ENCODE results near the gene AJUBA.
A peak's percentile ranks its signal among the peaks of the same experiment; 100 is the strongest.

AJUBA gene

DNA sequence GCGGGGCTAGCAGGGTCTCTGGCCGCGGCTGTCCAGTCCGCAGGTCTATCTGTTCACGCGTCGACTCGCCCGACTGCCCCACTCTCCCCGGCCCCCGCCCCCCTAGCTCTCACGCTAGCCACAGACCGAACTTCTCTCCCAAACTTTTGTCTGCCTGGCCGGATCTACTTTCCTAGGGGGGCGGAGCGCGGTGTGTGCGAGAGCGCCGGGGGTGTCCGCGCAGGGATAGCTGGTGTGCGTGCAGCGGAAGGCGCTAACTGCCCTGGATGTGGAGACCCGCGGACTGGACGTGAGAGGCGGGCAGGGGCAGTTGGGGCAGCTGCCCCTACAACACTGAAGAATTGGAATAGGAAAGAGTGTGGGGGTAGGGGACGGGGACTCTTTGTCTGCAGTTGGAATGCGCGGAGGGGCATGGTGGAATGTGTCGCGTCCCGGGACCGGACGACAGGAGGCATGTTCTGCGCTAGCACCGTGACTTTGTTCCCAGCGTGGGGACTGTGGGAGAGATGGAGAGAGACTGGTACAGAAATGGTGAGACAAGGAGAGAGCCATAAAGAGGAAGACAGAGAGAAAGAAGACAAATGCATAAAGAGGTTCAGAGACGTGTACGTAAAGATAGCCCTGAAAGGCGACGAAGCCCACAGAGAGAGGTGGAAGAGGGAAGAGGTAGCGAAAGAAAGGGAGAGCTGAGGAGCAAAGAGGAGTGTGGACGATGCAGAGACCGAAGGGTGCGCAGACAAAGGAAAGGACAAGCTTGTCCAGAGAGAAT, at the start of gene AJUBA:
TSS of gene AJUBA (minus strand) at position 75 of the 769 bp plus-strand sequence. CDS start 285 bp downstream, outside the sequence.
- H3K9ac ChIP-seq (ENCODE audit: low read length): peak within 1 kb of the TSS; percentile 71
- peak within 1 kb of the TSS; percentile 75 for H3K4me3 ChIP-seq (ENCODE audit: low read length)
- peaks cover 12% of the 10 kb centered on the region for H3K36me3 ChIP-seq (ENCODE audit: control insufficient read depth, low read depth, low read length)
- peaks cover 4% of the 10 kb centered on the region for H3K27me3 ChIP-seq (ENCODE audit: control insufficient read depth, insufficient read depth, low read length)
- peaks cover 26% of the 10 kb centered on the region for H3K4me1 ChIP-seq (ENCODE audit: control insufficient read depth, low read depth, low read length)
- no peak within 1 kb of the TSS for H3K27ac ChIP-seq (ENCODE audit: low read length)
- H3K9me3 ChIP-seq (ENCODE audit: control insufficient read depth, low read depth, low read length): no peaks in the 10 kb centered on the region

- no peaks in the 10 kb centered on the region for H3K9me3 ChIP-seq (ENCODE audit: control insufficient read depth, low read depth, low read length)
- H3K36me3 ChIP-seq (ENCODE audit: control insufficient read depth, low read depth, low read length): peaks cover 49% of the 10 kb centered on the region
- H3K4me1 ChIP-seq (ENCODE audit: control insufficient read depth, low read depth, low read length): peaks cover 8% of the 10 kb centered on the region
- H3K27ac ChIP-seq (ENCODE audit: low read length): no peak overlapping the region
- no peak overlapping the region for H3K4me3 ChIP-seq (ENCODE audit: low read length)
- H3K9ac ChIP-seq (ENCODE audit: low read length): no peak overlapping the region
- no peaks in the 10 kb centered on the region for H3K27me3 ChIP-seq (ENCODE audit: control insufficient read depth, insufficient read depth, low read length)
Observed at GRCh38 chr14:23030936-23031335, 48.6 kb upstream of the AJUBA start.

- Histone ChIP-seq H3K4me3 (ENCODE audit: low read length) (no peak overlapping the region), H3K9me3 (ENCODE audit: control insufficient read depth, low read depth, low read length) (no peaks in the 10 kb centered on the region), H3K4me1 (ENCODE audit: control insufficient read depth, low read depth, low read length) (peaks cover 5% of the 10 kb centered on the region), H3K27ac (ENCODE audit: low read length) (no peak overlapping the region), H3K27me3 (ENCODE audit: control insufficient read depth, insufficient read depth, low read length) (no peaks in the 10 kb centered on the region), H3K9ac (ENCODE audit: low read length) (no peak overlapping the region), H3K36me3 (ENCODE audit: control insufficient read depth, low read depth, low read length) (peaks cover 62% of the 10 kb centered on the region)
Observed at GRCh38 chr14:23028799-23029198, 46.4 kb upstream of the AJUBA start.

DNA sequence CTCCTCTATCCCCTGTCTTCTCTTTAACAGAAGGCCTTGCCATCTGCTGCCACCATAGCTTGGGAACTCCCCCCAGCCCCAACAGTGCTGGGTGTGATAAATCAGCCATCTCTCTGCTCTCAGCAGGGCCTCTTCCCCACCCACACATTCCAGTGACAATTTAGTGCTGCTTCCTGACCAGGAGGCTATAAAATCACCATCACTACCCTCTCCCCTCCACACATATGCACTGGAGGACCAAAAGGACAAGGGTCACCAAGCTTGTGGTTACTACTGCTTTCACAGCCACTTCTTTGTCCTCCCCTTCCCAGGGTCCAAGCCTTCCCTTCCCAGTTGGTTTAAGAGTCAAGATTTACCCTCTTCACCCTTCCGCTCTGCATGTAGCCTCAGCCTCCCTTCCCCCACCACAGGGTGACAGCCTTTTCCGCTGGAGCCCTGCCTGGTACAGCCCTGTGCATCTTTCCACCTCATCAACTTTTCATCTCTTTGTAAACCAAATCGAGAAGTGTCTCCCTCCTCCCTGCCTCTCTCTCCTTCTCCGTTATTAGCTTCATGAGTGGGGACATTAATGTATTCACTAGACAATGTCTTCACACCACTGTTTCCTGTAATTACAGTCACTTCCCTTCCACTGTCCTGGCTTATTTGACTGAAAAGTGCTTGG, 42.9 kb upstream of the AJUBA start:
- Histone ChIP-seq H3K9me3 (ENCODE audit: control insufficient read depth, low read depth, low read length) (no peaks in the 10 kb centered on the region), H3K27ac (ENCODE audit: low read length) (no peak overlapping the region), H3K36me3 (ENCODE audit: control insufficient read depth, low read depth, low read length) (peaks cover 38% of the 10 kb centered on the region), H3K4me1 (ENCODE audit: control insufficient read depth, low read depth, low read length) (no peaks in the 10 kb centered on the region), H3K27me3 (ENCODE audit: control insufficient read depth, insufficient read depth, low read length) (no peaks in the 10 kb centered on the region), H3K9ac (ENCODE audit: low read length) (no peak overlapping the region), H3K4me3 (ENCODE audit: low read length) (no peak overlapping the region)

- Histone ChIP-seq H3K27me3 (ENCODE audit: control insufficient read depth, insufficient read depth, low read length) (no peaks in the 10 kb centered on the region), H3K27ac (ENCODE audit: low read length) (no peak overlapping the region), H3K36me3 (ENCODE audit: control insufficient read depth, low read depth, low read length) (peaks cover 38% of the 10 kb centered on the region), H3K9ac (ENCODE audit: low read length) (no peak overlapping the region), H3K4me3 (ENCODE audit: low read length) (no peak overlapping the region), H3K9me3 (ENCODE audit: control insufficient read depth, low read depth, low read length) (no peaks in the 10 kb centered on the region), H3K4me1 (ENCODE audit: control insufficient read depth, low read depth, low read length) (no peaks in the 10 kb centered on the region)
Observed at GRCh38 chr14:23024612-23025075, 42.3 kb upstream of the AJUBA start.

- H3K27ac ChIP-seq (ENCODE audit: low read length): no peak overlapping the region
- no peak overlapping the region for H3K9ac ChIP-seq (ENCODE audit: low read length)
Observed at GRCh38 chr14:23023795-23024152, 41.4 kb upstream of the AJUBA start.

DNA sequence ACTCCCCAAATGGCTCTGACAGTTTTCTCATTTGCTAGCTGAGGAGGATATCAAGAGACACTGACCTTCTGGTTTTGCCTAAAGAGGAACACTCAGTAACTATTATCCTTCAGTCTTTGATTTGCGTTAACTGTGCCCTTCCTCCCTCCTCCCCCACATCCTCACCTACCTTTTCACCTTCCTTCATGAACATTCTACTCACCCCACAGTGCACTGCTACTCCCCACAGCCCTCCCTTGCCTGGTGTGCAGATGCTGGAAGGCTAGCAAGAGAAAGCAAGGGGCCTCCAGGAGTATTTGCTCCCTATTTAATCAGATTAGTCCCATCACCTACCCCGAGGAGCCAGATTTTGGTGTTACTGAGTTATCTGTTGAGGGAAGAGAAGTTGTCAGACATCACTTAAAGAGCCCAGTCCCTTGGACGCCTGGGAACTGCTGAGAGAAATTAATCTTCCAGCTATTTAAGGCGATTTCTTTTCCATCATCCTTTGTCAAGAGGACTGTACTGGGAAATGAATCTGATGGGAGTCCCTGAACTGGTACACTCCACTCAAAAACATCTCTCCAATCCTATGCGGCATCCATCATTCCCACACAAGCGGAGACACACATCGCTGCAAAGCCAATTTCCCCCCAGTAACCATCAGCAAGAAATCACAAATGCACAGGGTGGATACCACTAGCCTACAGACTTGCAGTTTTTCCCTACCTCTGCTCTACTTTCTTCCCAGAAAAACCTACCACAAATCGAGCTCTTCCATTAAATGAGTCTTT, 40.9 kb upstream of the AJUBA start:
- H3K27me3 ChIP-seq (ENCODE audit: control insufficient read depth, insufficient read depth, low read length): no peaks in the 10 kb centered on the region
- H3K4me1 ChIP-seq (ENCODE audit: control insufficient read depth, low read depth, low read length): no peaks in the 10 kb centered on the region
- no peak overlapping the region for H3K4me3 ChIP-seq (ENCODE audit: low read length)
- H3K9ac ChIP-seq (ENCODE audit: low read length): no peak overlapping the region
- H3K36me3 ChIP-seq (ENCODE audit: control insufficient read depth, low read depth, low read length): peaks cover 25% of the 10 kb centered on the region
- no peak overlapping the region for H3K27ac ChIP-seq (ENCODE audit: low read length)
- no peaks in the 10 kb centered on the region for H3K9me3 ChIP-seq (ENCODE audit: control insufficient read depth, low read depth, low read length)

More at GRCh38 chr14:23023795-23024152, 41.4 kb upstream of the AJUBA start:
- no peaks in the 10 kb centered on the region for H3K27me3 ChIP-seq (ENCODE audit: control insufficient read depth, insufficient read depth, low read length)
- H3K4me1 ChIP-seq (ENCODE audit: control insufficient read depth, low read depth, low read length): no peaks in the 10 kb centered on the region
- H3K36me3 ChIP-seq (ENCODE audit: control insufficient read depth, low read depth, low read length): peaks cover 30% of the 10 kb centered on the region
- no peaks in the 10 kb centered on the region for H3K9me3 ChIP-seq (ENCODE audit: control insufficient read depth, low read depth, low read length)
- no peak overlapping the region for H3K4me3 ChIP-seq (ENCODE audit: low read length)

DNA sequence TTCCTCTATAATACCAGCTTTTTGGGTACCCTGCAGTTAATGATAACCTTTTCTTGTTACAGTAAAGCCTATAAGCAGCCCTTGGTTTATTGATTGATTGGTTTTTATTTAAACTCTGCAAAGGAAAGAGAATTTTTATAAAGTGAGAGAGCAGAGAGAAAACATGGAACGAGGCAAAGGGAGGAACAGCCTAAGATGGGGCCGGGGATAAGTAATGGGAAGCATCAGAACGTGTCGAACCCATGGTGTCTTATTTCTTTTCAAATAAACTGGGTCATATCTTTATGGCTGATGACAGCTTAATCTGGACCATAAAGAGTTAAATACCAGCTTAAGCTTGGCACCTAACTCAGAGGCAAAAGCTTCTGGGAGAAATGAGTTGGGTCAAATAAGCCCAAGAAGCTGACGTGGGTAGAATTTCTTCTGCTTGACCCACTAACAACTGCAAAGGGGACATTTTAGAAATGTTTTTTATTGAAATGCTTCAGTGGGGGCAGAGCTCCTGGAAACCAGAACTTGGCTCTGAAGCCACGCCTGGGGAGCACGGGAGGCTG, 39.6 kb upstream of the AJUBA start:
- Histone ChIP-seq H3K9me3 (ENCODE audit: control insufficient read depth, low read depth, low read length) (no peaks in the 10 kb centered on the region), H3K9ac (ENCODE audit: low read length) (no peak overlapping the region), H3K4me1 (ENCODE audit: control insufficient read depth, low read depth, low read length) (no peaks in the 10 kb centered on the region), H3K27ac (ENCODE audit: low read length) (no peak overlapping the region), H3K27me3 (ENCODE audit: control insufficient read depth, insufficient read depth, low read length) (no peaks in the 10 kb centered on the region), H3K4me3 (ENCODE audit: low read length) (no peak overlapping the region), H3K36me3 (ENCODE audit: control insufficient read depth, low read depth, low read length) (peaks cover 19% of the 10 kb centered on the region)

- Histone ChIP-seq H3K9ac (ENCODE audit: low read length) (no peak overlapping the region), H3K4me3 (ENCODE audit: low read length) (no peak overlapping the region), H3K27me3 (ENCODE audit: control insufficient read depth, insufficient read depth, low read length) (no peaks in the 10 kb centered on the region), H3K4me1 (ENCODE audit: control insufficient read depth, low read depth, low read length) (no peaks in the 10 kb centered on the region), H3K36me3 (ENCODE audit: control insufficient read depth, low read depth, low read length) (peaks cover 19% of the 10 kb centered on the region), H3K27ac (ENCODE audit: low read length) (no peak overlapping the region), H3K9me3 (ENCODE audit: control insufficient read depth, low read depth, low read length) (no peaks in the 10 kb centered on the region)
Observed at GRCh38 chr14:23021434-23021833, 39.1 kb upstream of the AJUBA start.

DNA sequence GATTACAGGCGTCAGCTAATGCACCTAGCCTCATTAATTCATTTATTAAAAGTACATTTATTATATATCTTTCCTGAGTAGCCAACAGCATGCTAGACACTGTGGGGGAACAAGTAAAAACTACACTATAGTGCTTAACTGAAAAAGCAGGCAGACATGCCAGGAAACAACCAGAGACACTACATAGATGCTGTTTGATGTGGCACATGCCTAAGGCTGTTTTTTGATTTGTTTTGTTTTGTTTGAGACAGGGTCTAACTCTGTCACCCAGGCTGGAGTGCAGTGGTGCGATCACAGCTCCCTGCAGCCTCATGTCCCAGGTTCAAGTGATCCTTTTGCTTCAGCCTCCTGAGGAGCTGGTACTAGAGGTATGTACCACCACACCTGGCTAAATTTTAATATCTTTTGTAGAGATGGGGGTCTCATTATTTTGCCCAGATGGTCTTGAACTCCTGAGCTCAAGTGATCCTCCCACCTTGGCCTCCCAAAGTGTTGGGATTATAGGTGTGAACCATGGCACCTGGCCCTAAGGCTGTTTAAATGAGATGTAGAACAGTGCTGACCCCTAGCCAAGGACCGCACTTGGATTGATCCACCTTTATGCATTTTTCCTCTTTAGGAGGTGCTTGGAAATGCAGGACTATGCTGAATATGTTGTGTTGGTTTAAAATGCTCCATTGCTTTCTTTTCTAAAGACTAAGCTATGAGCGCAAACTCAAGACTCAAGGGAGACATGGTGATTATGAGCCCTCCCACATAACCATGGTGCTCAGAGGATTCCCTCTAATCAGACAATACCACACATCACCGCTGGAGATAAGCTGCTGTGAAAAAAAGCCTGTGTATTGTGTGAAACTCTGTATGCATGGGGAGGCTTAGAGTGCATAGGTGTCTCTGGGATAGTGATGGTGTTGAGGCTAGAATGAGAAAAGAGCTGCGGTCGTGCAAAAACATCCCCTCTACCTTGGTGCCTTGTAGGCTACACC, 38.1 kb upstream of the AJUBA start:
- Histone ChIP-seq H3K27ac (ENCODE audit: low read length) (no peak overlapping the region), H3K36me3 (ENCODE audit: control insufficient read depth, low read depth, low read length) (peaks cover 9% of the 10 kb centered on the region), H3K27me3 (ENCODE audit: control insufficient read depth, insufficient read depth, low read length) (no peaks in the 10 kb centered on the region), H3K4me1 (ENCODE audit: control insufficient read depth, low read depth, low read length) (no peaks in the 10 kb centered on the region), H3K9me3 (ENCODE audit: control insufficient read depth, low read depth, low read length) (no peaks in the 10 kb centered on the region), H3K4me3 (ENCODE audit: low read length) (no peak overlapping the region), H3K9ac (ENCODE audit: low read length) (no peak overlapping the region)
